GM12878 (cell line): ENCODE measurements around the gene CACNA2D3. TPM values are rescaled to one million over a fixed set of nuclear protein-coding genes. Genes with fewer than 3 reads are reported as not detected.

Experiments
- ATAC-seq: fragments of 200-7000 bp; cut with Tn5 transposase; 3 replicates; pipeline ENCODE4 v1.9.1; 2020; ENCODE audit warnings: mild to moderate bottlenecking, moderate library complexity
- BruUV-seq: library from RNA; stranded (reverse); fragments of 400-500 nt; replicated peaks from 2 replicates; lab custom pipeline; 2021; lab: Mats Ljungman, UMichigan
- CTCF ChIA-PET: fragments of 300-600 bp; sonication (Branson Sonifier 250); formaldehyde crosslinking; extraction: SDS; loops from one replicate; lab custom pipeline; 2021; ENCODE audit warnings: inconsistent platforms; lab: Yijun Ruan, JAX
- POLR2A ChIA-PET: fragments of 350-600 bp; formaldehyde crosslinking; extraction: SDS; loops from one replicate; lab custom pipeline; 2021; ENCODE audit warnings: inconsistent platforms; lab: Charles Lee
- RAD21 ChIA-PET: fragments of 300-600 bp; sonication (Branson Sonifier 250); formaldehyde crosslinking; loops from one replicate; lab custom pipeline; 2023; ENCODE audit warnings: antibody characterized with exemption; ENCODE audit not compliant: unreplicated experiment; lab: Charles Lee
- SMC1A ChIA-PET: fragments of 300-600 bp; sonication (Branson Sonifier 250); formaldehyde crosslinking; loops from one replicate; lab custom pipeline; 2023; ENCODE audit not compliant: unreplicated experiment, uncharacterized antibody; lab: Charles Lee
- DNase-seq: peaks from one replicate; pipeline ENCODE4 v3.0.0-alpha.2; 2011; ENCODE audit warnings: low read depth, low spot score
- FAIRE-seq: peaks from 3 replicates; lab custom pipeline; 2011; peaks lifted over from hg19 to GRCh38; lab: Jason Lieb, UNC
- H2AFZ ChIP-seq: 2 replicates; pipeline ENCODE4 v1.6.0; 2011; ENCODE audit warnings: low read depth, low read length, control low read depth; ENCODE audit not compliant: control insufficient read depth
- H3K27ac ChIP-seq: 2 replicates; pipeline ENCODE4 v1.5.1; 2011; ENCODE audit warnings: control low read depth; ENCODE audit not compliant: control insufficient read depth, insufficient read depth
- H3K27me3 ChIP-seq, 2 experiments: replicated peaks in 1 of 2; 2 replicates each; pipeline versions ENCODE4 v1.6.0 to v1.6.1; 2011; ENCODE audit warnings: low read length in 1 of 2; ENCODE audit not compliant: control insufficient read depth in 2 of 2, insufficient read depth in 2 of 2
- H3K36me3 ChIP-seq, 2 experiments: 2 replicates each; pipeline ENCODE4 v1.5.1; 2011; ENCODE audit warnings: low read length in 1 of 2; ENCODE audit not compliant: control insufficient read depth in 2 of 2, insufficient read depth in 2 of 2
- H3K4me1 ChIP-seq: 2 replicates; pipeline ENCODE4 v1.6.1; 2011; ENCODE audit warnings: mild to moderate bottlenecking, low read length, moderate library complexity, mixed read lengths; ENCODE audit not compliant: control insufficient read depth, insufficient read depth
- H3K4me2 ChIP-seq: 2 replicates; pipeline ENCODE4 v1.6.0; 2011; ENCODE audit warnings: control low read depth; ENCODE audit not compliant: control insufficient read depth, insufficient read depth
- H3K4me3 ChIP-seq: fragments of 200-600 bp; sonication (generic); 2 replicates; pipeline ENCODE4 v1.5.1; 2016
- H3K79me2 ChIP-seq: 2 replicates; pipeline ENCODE4 v1.6.0; 2011; ENCODE audit warnings: low read length; ENCODE audit not compliant: control insufficient read depth, insufficient read depth
- H3K9ac ChIP-seq: 2 replicates; pipeline ENCODE4 v1.8.0; 2011; ENCODE audit warnings: low read length, control low read depth, mixed read lengths; ENCODE audit not compliant: control insufficient read depth, insufficient read depth
- H3K9me3 ChIP-seq: replicated peaks from 3 replicates; pipeline ENCODE4 v1.5.1; 2011; ENCODE audit warnings: mild to moderate bottlenecking, low read length; ENCODE audit not compliant: control insufficient read depth, insufficient read depth
- H4K20me1 ChIP-seq: 2 replicates; pipeline ENCODE4 v1.6.0; 2011; ENCODE audit not compliant: control insufficient read depth, insufficient read depth
- CREM ChIP-seq: IDR thresholded peaks from 2 replicates; pipeline ENCODE4 v1.6.1; 2014; ENCODE audit warnings: antibody characterized with exemption, low read depth
- FOS ChIP-seq: IDR thresholded peaks from 3 replicates; pipeline ENCODE4 v1.6.1; 2011; ENCODE audit warnings: borderline replicate concordance; ENCODE audit not compliant: insufficient read length; ENCODE audit errors: extremely low read depth
- HDGF ChIP-seq: fragments of 450-650 bp; IDR thresholded peaks from 2 replicates; pipeline ENCODE4 v1.6.1; 2016; ENCODE audit warnings: antibody characterized with exemption
- MYB ChIP-seq: fragments of 150-350 bp; IDR thresholded peaks from 2 replicates; pipeline ENCODE4 v1.6.1; 2014; ENCODE audit warnings: mild to moderate bottlenecking, low read depth, low read length, borderline replicate concordance
- MYC ChIP-seq: IDR thresholded peaks from 2 replicates; pipeline ENCODE4 v1.6.1; 2011; ENCODE audit warnings: mild to moderate bottlenecking, low read length, moderate library complexity, inconsistent platforms; ENCODE audit not compliant: insufficient read depth, insufficient replicate concordance, insufficient read length, severe bottlenecking
- NFYA ChIP-seq: IDR thresholded peaks from 2 replicates; pipeline ENCODE4 v1.6.1; 2011; ENCODE audit warnings: low read depth, mild to moderate bottlenecking, low read length, improper control_type of control experiment, borderline replicate concordance
- RAD51 ChIP-seq: fragments of 450-650 bp; IDR thresholded peaks from 2 replicates; pipeline ENCODE4 v1.6.1; 2016; ENCODE audit warnings: moderate library complexity, mild to moderate bottlenecking, inconsistent platforms
- TAF1 ChIP-seq: IDR thresholded peaks from 2 replicates; pipeline ENCODE4 v1.6.1; 2011; ENCODE audit warnings: mild to moderate bottlenecking, low read depth, low read length, borderline replicate concordance
- WGBS: methylation state at CpG from one replicate; pipeline ENCODE4 v1.1.6; 2016; ENCODE audit warnings: low lambda C conversion rate; ENCODE audit not compliant: insufficient replicate concordance, insufficient coverage; ENCODE audit errors: missing lambda C conversion rate; 5-methylcytosine and 5-hydroxymethylcytosine counted together
- in situ Hi-C: fragments of 300-500 bp; cut with MboI; formaldehyde crosslinking; loops from 9 replicates; pipeline ENCODE4 v1.14.3; 2018; ENCODE audit warnings: mixed read lengths
- intact Hi-C: fragments of 100-400 bp; cut with micrococcal nuclease; formaldehyde crosslinking; loops from one replicate; pipeline ENCODE4 v1.14.2; 2022; ENCODE audit not compliant: unreplicated experiment
- polyA plus RNA-seq, 11 experiments: library from polyadenylated mRNA; depleted of rRNA in 4 of 11; unstranded in 6 of 11; stranded (reverse) in 5 of 11; fragments of >200 nt; fragmentation: Nextera tagmentation in 4 of 11; fragmentation: Illumina TruSeq in 1 of 11; extraction: Ambion mirVana in 4 of 11; extraction: Trizol in 1 of 11; gene quantifications; 1 replicate in 1 of 11; 2 replicates in 10 of 11; pipeline versions ENCODE4 v1.2.1 to v1.2.3, GENCODE V29; 2011 to 2016; ENCODE audit warnings: inconsistent platforms in 2 of 11, missing spikeins in 2 of 11, low read depth in 1 of 11
- total RNA-seq, 4 experiments: library from RNA; depleted of rRNA in 3 of 4; stranded (reverse); fragments of >200 nt in 3 of 4; fragmentation: Illumina TruSeq in 1 of 4; extraction: Trizol in 1 of 4; gene quantifications; 2 replicates each; pipeline versions ENCODE4 v1.2.1 to v1.2.3, GENCODE V29; 2013 to 2021
- TF ChIP-seq, protein P1 (sequence below): IDR thresholded peaks from 2 replicates; pipeline ENCODE4 v1.6.1; 2011; ENCODE audit warnings: low read depth, low read length, improper control_type of control experiment, borderline replicate concordance

CACNA2D3 gene
- total and polyA plus RNA-seq, 10 of the 15 experiments (the other 5 are each of a cell fraction or from before 2014, with no cell fraction given) = not detected

DNA sequence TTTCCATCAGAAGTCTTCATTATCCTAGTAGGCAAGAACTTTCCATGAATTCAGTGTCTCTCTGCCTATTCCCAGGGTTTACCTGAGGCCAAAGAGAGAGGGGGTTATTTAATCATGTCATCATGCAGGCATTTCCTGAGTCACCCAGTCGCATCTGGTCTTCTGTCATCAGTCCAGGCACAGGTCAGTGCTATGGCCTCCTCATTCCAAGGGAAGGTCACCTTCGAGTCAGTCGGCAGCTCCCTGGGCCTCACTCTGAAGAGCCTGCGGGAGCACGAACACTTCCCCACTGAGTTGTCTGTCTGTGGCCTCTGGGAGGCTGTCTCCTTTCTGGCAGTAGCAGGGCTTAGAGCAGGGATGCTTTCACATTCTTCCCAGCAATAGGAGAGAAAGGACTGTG is 831.7 kb downstream of the CACNA2D3 start (continued):
- TF ChIP-seq MYC (no peak), HDGF (no peak), CREM (no peak)
- TF ChIP-seq, protein P1, sequence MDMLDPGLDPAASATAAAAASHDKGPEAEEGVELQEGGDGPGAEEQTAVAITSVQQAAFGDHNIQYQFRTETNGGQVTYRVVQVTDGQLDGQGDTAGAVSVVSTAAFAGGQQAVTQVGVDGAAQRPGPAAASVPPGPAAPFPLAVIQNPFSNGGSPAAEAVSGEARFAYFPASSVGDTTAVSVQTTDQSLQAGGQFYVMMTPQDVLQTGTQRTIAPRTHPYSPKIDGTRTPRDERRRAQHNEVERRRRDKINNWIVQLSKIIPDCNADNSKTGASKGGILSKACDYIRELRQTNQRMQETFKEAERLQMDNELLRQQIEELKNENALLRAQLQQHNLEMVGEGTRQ = no peak

DNA sequence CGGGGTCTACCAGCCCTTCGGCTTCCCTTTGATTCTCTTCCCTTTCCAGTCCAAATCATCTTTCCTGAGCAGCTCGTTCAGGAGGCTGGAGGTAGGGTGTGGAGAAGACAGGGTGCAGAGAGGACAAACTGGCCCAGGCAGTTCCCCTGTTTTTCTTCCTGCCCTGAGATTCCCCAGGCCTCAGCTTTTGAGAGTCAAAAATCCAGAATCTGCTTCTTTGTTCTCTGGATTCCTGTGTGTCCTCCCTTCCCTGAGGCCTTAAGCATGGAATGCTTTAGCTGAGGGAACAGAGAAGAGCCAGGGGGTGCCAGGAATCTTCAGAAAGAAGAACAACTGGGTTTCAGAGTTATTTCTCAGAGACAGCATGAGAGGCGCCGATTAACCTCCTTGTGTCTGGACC is 832.2 kb downstream of the CACNA2D3 start:
- ATAC-seq = no peak
- H3K27me3 ChIP-seq = no peaks in the 10 kb centered on the region; a peak in 1 of 4 replicates
- no peak overlapping the region for H3K27ac ChIP-seq
- H3K4me2 ChIP-seq = no peak overlapping the region
- ChIA-PET CTCF (no interaction called here), RAD21 (no interaction called here), POLR2A (no interaction called here), SMC1A (no interaction called here)
- no peak for FAIRE-seq
- in situ Hi-C loops (no loop called here), intact Hi-C loops (no loop called here)
- H2AFZ ChIP-seq = no peak overlapping the region
- no peaks in the 10 kb centered on the region for H4K20me1 ChIP-seq
- no peak overlapping the region for H3K9ac ChIP-seq
- H3K9me3 ChIP-seq = no peaks in the 10 kb centered on the region
- H3K4me3 ChIP-seq = no peak overlapping the region
- H3K36me3 ChIP-seq = no peaks in the 10 kb centered on the region
- 32% methylated on average over 5 of the region's 5 CpGs for WGBS
- H3K4me1 ChIP-seq = no peaks in the 10 kb centered on the region
- DNase-seq = no peak
- TF ChIP-seq RAD51 (no peak), MYB (no peak), TAF1 (no peak), FOS (no peak), NFYA (no peak)
- BruUV-seq = no TSS peak
- H3K79me2 ChIP-seq = no peaks in the 10 kb centered on the region
